ENCODE measurements around the gene TTC39A. TPM values are rescaled to one million over a fixed set of nuclear protein-coding genes. Genes with fewer than 3 reads are reported as not detected.

Gene TTC39A
- total and polyA plus RNA-seq, 8 donors: 8.3 to 159 (median 32.4) TPM

GRCh38 chr1:51247022-51247421, 83.3 kb downstream of the TTC39A start:
- Histone ChIP-seq H3K27me3 (no peaks in the 10 kb centered on the region), H3K27ac (no peak overlapping the region), H3K36me3 (no peaks in the 10 kb centered on the region), H3K9me3 (no peaks in the 10 kb centered on the region), H3K4me1 (peaks cover 0 to 87% (median 48%) of the 10 kb centered on the region in 4 donors), H3K4me3 (no peak overlapping the region)
- no peak for TF ChIP-seq EP300 (IDR thresholded peaks at IDR 0.05)
- TF ChIP-seq POLR2A (IDR thresholded peaks at IDR 0.05): no peak
- TF ChIP-seq CTCF (IDR thresholded peaks at IDR 0.05): no peak
- no peak for TF ChIP-seq POLR2AphosphoS5 (IDR thresholded peaks at IDR 0.05)
- intact Hi-C loops (cut with DNase I; ENCODE audit: low total_unique reads): no loop called here
- 81 to 94% (median 85%) methylated on average over 2 of the region's 2 CpGs for WGBS, 5 donors
- DNase-seq: no peak

GRCh38 chr1:51242546-51242945, 87.8 kb downstream of the TTC39A start:
- peaks cover 23 to 96% (median 69%) of the 10 kb centered on the region in 4 donors for H3K4me1 ChIP-seq
- 72 to 82% (median 74%) methylated on average over 4 of the region's 4 CpGs for WGBS, 5 donors
- H3K9me3 ChIP-seq: no peaks in the 10 kb centered on the region
- H3K27ac ChIP-seq: no peak overlapping the region
- DNase-seq: no peak
- no peaks in the 10 kb centered on the region for H3K36me3 ChIP-seq
- H3K27me3 ChIP-seq: no peaks in the 10 kb centered on the region
- no peak overlapping the region for H3K4me3 ChIP-seq
- intact Hi-C loops (cut with DNase I; ENCODE audit: low total_unique reads): no loop called here
- no peak for TF ChIP-seq POLR2A (IDR thresholded peaks at IDR 0.05)
- no peak for TF ChIP-seq POLR2AphosphoS5 (IDR thresholded peaks at IDR 0.05)
- TF ChIP-seq CTCF (IDR thresholded peaks at IDR 0.05): no peak
- no peak for TF ChIP-seq EP300 (IDR thresholded peaks at IDR 0.05)

- no peaks in the 10 kb centered on the region for H3K36me3 ChIP-seq
- peaks cover 23 to 86% (median 57%) of the 10 kb centered on the region in 4 donors for H3K4me1 ChIP-seq
- DNase-seq: no peak
- no peak overlapping the region for H3K4me3 ChIP-seq
- TF ChIP-seq POLR2A (IDR thresholded peaks at IDR 0.05): no peak
- no peak for TF ChIP-seq POLR2AphosphoS5 (IDR thresholded peaks at IDR 0.05)
- no peak for TF ChIP-seq CTCF (IDR thresholded peaks at IDR 0.05)
- TF ChIP-seq EP300 (IDR thresholded peaks at IDR 0.05): no peak
- H3K27me3 ChIP-seq: no peaks in the 10 kb centered on the region
- intact Hi-C loops (cut with DNase I; ENCODE audit: low total_unique reads): no loop called here
- WGBS, 5 donors: 44 to 59% (median 46%) methylated on average over 1 of the region's 1 CpG
- H3K9me3 ChIP-seq: no peaks in the 10 kb centered on the region
- H3K27ac ChIP-seq: no peak overlapping the region
These were observed 89.2 kb downstream of the TTC39A start for GRCh38 chr1:51241119-51241518.

GRCh38 chr1:51240084-51240483, 90.3 kb downstream of the TTC39A start:
- H3K27ac ChIP-seq: no peak overlapping the region
- peaks cover 23 to 81% (median 54%) of the 10 kb centered on the region in 4 donors for H3K4me1 ChIP-seq
- WGBS, 5 donors: 37 to 59% (median 49%) methylated on average over 2 of the region's 2 CpGs

More at GRCh38 chr1:51240084-51240483, 90.3 kb downstream of the TTC39A start:
- no peaks in the 10 kb centered on the region for H3K9me3 ChIP-seq
- H3K4me3 ChIP-seq: no peak overlapping the region
- H3K36me3 ChIP-seq: no peaks in the 10 kb centered on the region
- H3K27me3 ChIP-seq: no peaks in the 10 kb centered on the region
- DNase-seq: peak in 1 of 2 donors; percentile 36
- TF ChIP-seq CTCF (IDR thresholded peaks at IDR 0.05) (no peak), POLR2A (IDR thresholded peaks at IDR 0.05) (no peak), EP300 (IDR thresholded peaks at IDR 0.05) (no peak), POLR2AphosphoS5 (IDR thresholded peaks at IDR 0.05) (no peak)
- intact Hi-C loops (cut with DNase I; ENCODE audit: low total_unique reads): no loop called here
